ENCODE results near the gene VTI1A. TPM values are rescaled to one million over a fixed set of nuclear protein-coding genes. Genes with fewer than 3 reads are reported as not detected.

VTI1A gene
- total and polyA plus RNA-seq, 9 of the 15 experiments (the other 6 are each of a cell fraction or from before 2014, with no cell fraction given): 9.3 to 21.4 (median 16.0) TPM

- no peaks in the 10 kb centered on the region; a peak in 1 of 5 replicates for H3K27me3 ChIP-seq (ENCODE audit: control insufficient read depth in 2 of 2, insufficient read depth in 2 of 2, low read length in 2 of 2)
- no TSS peak for BruUV-seq (replicated peaks)
- DNase-seq (ENCODE audit: extremely low read depth in 1 of 4, low spot score in 3 of 4) (peak in 2 of 4 experiments; percentile 11 to 14), FAIRE-seq (no peak), ATAC-seq (peak; percentile 34; the same call in 1 of the 3 replicates)
- 4% methylated on average over 2 of the region's 2 CpGs for WGBS (ENCODE audit: insufficient coverage, low coverage, missing lambda C conversion rate)
- intact Hi-C loops (cut with micrococcal nuclease) (no loop called here), in situ Hi-C loops (cut with MboI) (no loop called here)
- CTCF ChIA-PET (ENCODE audit: low intra/inter-chr PET ratio): no interaction called here
- H3K36me3 ChIP-seq (ENCODE audit: control insufficient read depth, insufficient read depth, low read length): no peaks in the 10 kb centered on the region
- H3K27ac ChIP-seq (ENCODE audit: extremely low read depth, low read depth, low read length): no peak overlapping the region
- H3K4me3 ChIP-seq: no peak overlapping the region
- H3K9me3 ChIP-seq (replicated peaks; ENCODE audit: control insufficient read depth, insufficient read depth, low read depth, low read length): no peaks in the 10 kb centered on the region
- H4K20me1 ChIP-seq (replicated peaks; ENCODE audit: control insufficient read depth, insufficient read depth, low read length): no peaks in the 10 kb centered on the region
- no peaks in the 10 kb centered on the region for H3K79me2 ChIP-seq (ENCODE audit: control insufficient read depth, insufficient read depth, low read length)
- H3K4me2 ChIP-seq (ENCODE audit: insufficient read depth, low read length): no peak overlapping the region
- H3K4me1 ChIP-seq (replicated peaks in 1 of 2; ENCODE audit: control insufficient read depth in 2 of 2, insufficient read depth in 2 of 2, low read length in 2 of 2): peaks cover 0 to 5% of the 10 kb centered on the region in 2 experiments; a peak in 3 of 5 replicates
- POLR2A ChIA-PET: interaction anchor here (0.6 kb wide), 2 partner anchors 284 to 1088 kb away, joined by 3 read pairs; no protein-coding TSS in a partner anchor
- TF ChIP-seq NCOR1 (IDR thresholded peaks at IDR 0.05) (peak; percentile 15; the same call in 1 of the 2 replicates), ZNF785 (CRISPR knock-in tag; IDR thresholded peaks at IDR 0.05) (no peak), CBFA2T3 (IDR thresholded peaks at IDR 0.05) (peak; percentile 46), ZNF407 (IDR thresholded peaks at IDR 0.05; ENCODE audit: low read depth) (no peak), HCFC1 (IDR thresholded peaks at IDR 0.05; ENCODE audit: low read depth, low read length) (no peak), ZNF398 (CRISPR knock-in tag; IDR thresholded peaks at IDR 0.05) (no peak), ZNF174 (CRISPR knock-in tag; IDR thresholded peaks at IDR 0.05) (no peak), ZNF436 (CRISPR knock-in tag; IDR thresholded peaks at IDR 0.05) (no peak), SNAPC5 (CRISPR knock-in tag; IDR thresholded peaks at IDR 0.05) (no peak)
- H2AFZ ChIP-seq (ENCODE audit: low read depth, low read length): no peak overlapping the region
- no peak overlapping the region for H3K9ac ChIP-seq (ENCODE audit: insufficient read depth in 1 of 2, low read depth in 2 of 2, low read length in 2 of 2)
- H3K9me1 ChIP-seq (ENCODE audit: control insufficient read depth, insufficient read depth, low read length): no peaks in the 10 kb centered on the region
These were observed 34.3 kb upstream of the VTI1A start for GRCh38 chr10:112412696-112413095.

All from K562 (cell line).